ENCODE measurements around the gene MYO5C.

The MYO5C gene

GRCh38 chr15:52153900-52154895 is 141.4 kb downstream of the MYO5C start:
- no peak overlapping the region for H3K4me3 ChIP-seq (replicated peaks; ENCODE audit: low read depth, low read length)
- no peak for TF ChIP-seq CTCF (IDR thresholded peaks at IDR 0.05; ENCODE audit: low read depth, low read length, missing control alignments)
- DNase-seq (ENCODE audit: extremely low read depth, low read depth): no peak

GRCh38 chr15:52151353-52151752 is 144.3 kb downstream of the MYO5C start:
- no peak overlapping the region for H3K4me3 ChIP-seq (replicated peaks; ENCODE audit: low read depth, low read length)
- no peak for TF ChIP-seq CTCF (IDR thresholded peaks at IDR 0.05; ENCODE audit: low read depth, low read length, missing control alignments)
- DNase-seq (ENCODE audit: extremely low read depth, low read depth): no peak

GRCh38 chr15:52150871-52151270 is 144.7 kb downstream of the MYO5C start:
- DNase-seq (ENCODE audit: extremely low read depth, low read depth): no peak
- TF ChIP-seq CTCF (IDR thresholded peaks at IDR 0.05; ENCODE audit: low read depth, low read length, missing control alignments): no peak
- no peak overlapping the region for H3K4me3 ChIP-seq (replicated peaks; ENCODE audit: low read depth, low read length)

GRCh38 chr15:52150043-52150825 is 145.4 kb downstream of the MYO5C start:
- DNase-seq (ENCODE audit: extremely low read depth, low read depth): no peak
- no peak overlapping the region for H3K4me3 ChIP-seq (replicated peaks; ENCODE audit: low read depth, low read length)
- no peak for TF ChIP-seq CTCF (IDR thresholded peaks at IDR 0.05; ENCODE audit: low read depth, low read length, missing control alignments)

GRCh38 chr15:52148403-52148802 is 147.2 kb downstream of the MYO5C start:
- no peak for DNase-seq (ENCODE audit: extremely low read depth, low read depth)
- no peak overlapping the region for H3K4me3 ChIP-seq (replicated peaks; ENCODE audit: low read depth, low read length)

GRCh38 chr15:52146776-52147175 is 148.8 kb downstream of the MYO5C start:
- DNase-seq (ENCODE audit: extremely low read depth, low read depth): no peak
- no peak for TF ChIP-seq CTCF (IDR thresholded peaks at IDR 0.05; ENCODE audit: low read depth, low read length, missing control alignments)
- no peak overlapping the region for H3K4me3 ChIP-seq (replicated peaks; ENCODE audit: low read depth, low read length)

More at GRCh38 chr15:52148403-52148802, 147.2 kb downstream of the MYO5C start:
- TF ChIP-seq CTCF (IDR thresholded peaks at IDR 0.05; ENCODE audit: low read depth, low read length, missing control alignments): no peak

All from HFF-Myc (cell line).